ENCODE data around the gene ZNF420. TPM values are rescaled to one million over a fixed set of nuclear protein-coding genes. Genes with fewer than 3 reads are reported as not detected.

Gene ZNF420
- total RNA-seq, 4 donors from 2014 or later, result 6.1 to 53.5 (median 17.2) TPM

DNA sequence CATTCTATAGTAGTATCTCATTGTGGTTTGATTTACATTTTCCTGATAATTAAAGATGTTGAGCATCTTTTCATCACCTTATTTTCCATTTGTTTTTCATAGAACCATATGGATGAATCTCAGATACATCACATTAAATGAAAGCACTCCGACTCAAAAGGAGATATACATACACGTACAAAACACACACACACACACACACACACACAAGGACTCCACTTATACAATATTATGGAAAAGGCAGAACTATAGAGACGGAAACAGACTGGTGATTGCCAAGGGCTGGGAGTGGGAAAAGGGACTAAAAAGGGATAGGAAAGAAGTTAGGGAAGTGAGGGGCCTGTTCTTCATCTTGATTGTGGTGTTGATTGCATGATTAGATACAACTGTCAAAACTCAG, 70.0 kb downstream of the ZNF420 start:
- DNase-seq, result no peak
- H3K4me1 ChIP-seq, result no peaks in the 10 kb centered on the region
- H3K4me3 ChIP-seq, result no peak overlapping the region
- H3K27ac ChIP-seq, result no peak overlapping the region
- TF ChIP-seq POLR2A (IDR thresholded peaks at IDR 0.05) (no peak), CTCF (IDR thresholded peaks at IDR 0.05) (no peak)
- H3K36me3 ChIP-seq, result no peaks in the 10 kb centered on the region
- peaks cover 0 to 68% of the 10 kb centered on the region in 2 donors for H3K9me3 ChIP-seq
- no peaks in the 10 kb centered on the region for H3K27me3 ChIP-seq
- intact Hi-C loops (cut with DNase I; ENCODE audit: low total_unique reads), result no loop called here

DNA sequence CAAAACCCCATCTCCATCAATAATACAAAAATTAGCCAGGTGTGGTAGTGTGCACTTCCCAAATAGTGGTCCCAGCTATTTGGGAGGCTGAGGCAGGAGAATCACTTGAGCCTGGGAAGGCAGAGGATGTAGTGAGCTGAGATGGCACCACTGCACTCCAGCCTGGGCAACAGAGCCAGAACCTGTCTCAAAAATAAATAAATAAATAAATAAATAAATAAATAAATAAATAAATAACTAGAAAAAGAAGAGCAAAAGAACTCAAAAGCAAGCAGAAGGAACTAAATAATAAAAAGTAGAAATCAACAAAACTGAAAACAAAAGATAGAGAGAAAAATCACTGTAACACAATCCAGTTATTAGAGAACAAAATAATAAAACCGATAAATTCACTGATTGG, 81.9 kb downstream of the ZNF420 start:
- Histone ChIP-seq H3K4me1 (no peaks in the 10 kb centered on the region), H3K36me3 (no peaks in the 10 kb centered on the region), H3K27me3 (no peaks in the 10 kb centered on the region), H3K27ac (no peak overlapping the region), H3K4me3 (no peak overlapping the region), H3K9me3 (peaks cover 0 to 87% of the 10 kb centered on the region in 2 donors)
- DNase-seq, result no peak
- TF ChIP-seq CTCF (IDR thresholded peaks at IDR 0.05), result no peak
- TF ChIP-seq POLR2A (IDR thresholded peaks at IDR 0.05), result no peak
- intact Hi-C loops (cut with DNase I; ENCODE audit: low total_unique reads), result no loop called here

GRCh38 chr19:37165635-37166034, 87.4 kb downstream of the ZNF420 start:
- no peaks in the 10 kb centered on the region for H3K36me3 ChIP-seq

GRCh38 chr19:37172368-37173366, 94.4 kb downstream of the ZNF420 start, which contains the start of gene ZNF585A:
TSS of gene ZNF585A (minus strand) at chr19:37172695. CDS start at chr19:37169910, 2,785 bp downstream.
- peak; percentile 92 to 93 for DNase-seq
- intact Hi-C loops (cut with DNase I; ENCODE audit: low total_unique reads), result no loop called here
- peak within 1 kb of the TSS; percentile 76 to 78 for H3K27ac ChIP-seq
- no peaks in the 10 kb centered on the region for H3K36me3 ChIP-seq
- peak; percentile 17 to 39 (median 26) for TF ChIP-seq CTCF (IDR thresholded peaks at IDR 0.05)
- TF ChIP-seq POLR2A (IDR thresholded peaks at IDR 0.05), result peak; percentile 11 to 12
- no peaks in the 10 kb centered on the region for H3K9me3 ChIP-seq
- H3K4me3 ChIP-seq, result peak within 1 kb of the TSS; percentile 53 to 57
- H3K4me1 ChIP-seq, result no peaks in the 10 kb centered on the region
- H3K27me3 ChIP-seq, result no peaks in the 10 kb centered on the region

More at GRCh38 chr19:37165635-37166034, 87.4 kb downstream of the ZNF420 start:
- DNase-seq, result no peak
- no peak overlapping the region for H3K4me3 ChIP-seq
- no peaks in the 10 kb centered on the region for H3K4me1 ChIP-seq
- H3K9me3 ChIP-seq, result peaks cover 0 to 46% of the 10 kb centered on the region in 2 donors
- intact Hi-C loops (cut with DNase I; ENCODE audit: low total_unique reads), result no loop called here
- no peaks in the 10 kb centered on the region for H3K27me3 ChIP-seq
- no peak for TF ChIP-seq POLR2A (IDR thresholded peaks at IDR 0.05)
- no peak for TF ChIP-seq CTCF (IDR thresholded peaks at IDR 0.05)
- no peak overlapping the region for H3K27ac ChIP-seq

Other genes starting within 250 kb of the ZNF420 start
- 10 to 100 TPM in 2 of 4 donors, 1 to 10 TPM in 2; 5.6 to 19.8 (median 8.3) TPM for gene ZNF790, start 240.0 kb upstream of the ZNF420 start, total RNA-seq
- 10 to 100 TPM in 2 of 4 donors, 1 to 10 TPM in 2; 5.9 to 25.6 (median 12.8) TPM for gene ZNF345, start 227.6 kb upstream of the ZNF420 start, total RNA-seq
- gene ZNF829, start 162.1 kb upstream of the ZNF420 start, total RNA-seq, result 10 to 100 TPM in 1 of 4 donors, 1 to 10 TPM in 3; 2.1 to 11.5 (median 5.1) TPM
- 10 to 100 TPM in 3 of 4 donors, 1 to 10 TPM in 1; 2.4 to 34.0 (median 15.5) TPM for gene ZNF568, start 162.1 kb upstream of the ZNF420 start, total RNA-seq
- 10 to 100 TPM; 18.6 to 49.4 (median 25.1) TPM for gene ZNF585A, start 94.3 kb downstream of the ZNF420 start, total RNA-seq
- 10 to 100 TPM in 3 of 4 donors, 1 to 10 TPM in 1; 5.6 to 34.4 (median 23.2) TPM for gene ZNF585B, start 132.1 kb downstream of the ZNF420 start, total RNA-seq
- 10 to 100 TPM in 2 of 4 donors, 1 to 10 TPM in 2; 2.3 to 23.8 (median 10.0) TPM for gene ZNF383, start 139.8 kb downstream of the ZNF420 start, total RNA-seq